Adipocyte (in vitro differentiated cells): ENCODE measurements around the gene PAPOLG.
"Not testable (repeated sequence)": the region's sequence is repeated elsewhere in the genome, so short reads cannot be mapped to it uniquely, and the experiment has no call there.

Experiments used
- DNase-seq: peaks from one replicate; pipeline ENCODE4 v3.0.0-alpha.2; 2015; ENCODE audit warnings: low read depth
- H3K27me3 ChIP-seq: replicated peaks from 2 replicates; pipeline ENCODE4 v1.7.0; 2013; ENCODE audit warnings: mild to moderate bottlenecking, low read length, moderate library complexity; ENCODE audit not compliant: control insufficient read depth, insufficient read depth
- H3K36me3 ChIP-seq: 2 replicates; pipeline ENCODE4 v1.7.0; 2013; ENCODE audit warnings: low read length, mild to moderate bottlenecking, moderate library complexity; ENCODE audit not compliant: control insufficient read depth, insufficient read depth, severe bottlenecking
- H3K4me1 ChIP-seq: 2 replicates; pipeline ENCODE4 v1.7.0; 2013; ENCODE audit warnings: mild to moderate bottlenecking, low read length, moderate library complexity; ENCODE audit not compliant: control insufficient read depth, insufficient read depth
- H3K4me3 ChIP-seq: 2 replicates; pipeline ENCODE4 v1.7.0; 2013; ENCODE audit warnings: mild to moderate bottlenecking, low read length, moderate library complexity
- H3K9ac ChIP-seq: 2 replicates; pipeline ENCODE4 v1.7.0; 2013; ENCODE audit warnings: mild to moderate bottlenecking, low read length, moderate library complexity
- H3K9me3 ChIP-seq: 2 replicates; pipeline ENCODE4 v1.7.0; 2013; ENCODE audit warnings: mild to moderate bottlenecking, low read length, moderate library complexity; ENCODE audit not compliant: control insufficient read depth

The PAPOLG gene

GRCh38 chr2:60811491-60812375, 55.7 kb downstream of the PAPOLG start:
- Histone ChIP-seq H3K9me3 (no peaks in the 10 kb centered on the region), H3K27me3 (peaks cover 10% of the 10 kb centered on the region)
- DNase-seq: no peak

GRCh38 chr2:60817191-60817590, 61.1 kb downstream of the PAPOLG start:
- DNase-seq, H3K36me3 ChIP-seq, H3K9ac ChIP-seq, H3K9me3 ChIP-seq, H3K4me3 ChIP-seq, H3K4me1 ChIP-seq: not testable (repeated sequence)
- H3K27me3 ChIP-seq: peaks cover 30% of the 10 kb centered on the region

More at GRCh38 chr2:60811491-60812375, 55.7 kb downstream of the PAPOLG start:
- peaks cover 3% of the 10 kb centered on the region for H3K4me1 ChIP-seq
- no peaks in the 10 kb centered on the region for H3K36me3 ChIP-seq
- no peak overlapping the region for H3K9ac ChIP-seq
- H3K4me3 ChIP-seq: no peak overlapping the region

- H3K4me1 ChIP-seq: no peaks in the 10 kb centered on the region
- H3K9me3 ChIP-seq: no peaks in the 10 kb centered on the region
- H3K4me3 ChIP-seq: no peak overlapping the region
- DNase-seq: peak; percentile 18
- H3K27me3 ChIP-seq: peaks cover 30% of the 10 kb centered on the region
- no peaks in the 10 kb centered on the region for H3K36me3 ChIP-seq
- H3K9ac ChIP-seq: no peak overlapping the region
These were observed 62.2 kb downstream of the PAPOLG start for GRCh38 chr2:60818272-60818671.

- DNase-seq: no peak
- no peaks in the 10 kb centered on the region for H3K9me3 ChIP-seq
- no peak overlapping the region for H3K4me3 ChIP-seq
- H3K36me3 ChIP-seq: no peaks in the 10 kb centered on the region
- no peak overlapping the region for H3K9ac ChIP-seq
- H3K4me1 ChIP-seq: no peaks in the 10 kb centered on the region
- H3K27me3 ChIP-seq: peaks cover 23% of the 10 kb centered on the region
These were observed 63.2 kb downstream of the PAPOLG start for GRCh38 chr2:60819155-60819862.

- Histone ChIP-seq H3K9me3 (no peaks in the 10 kb centered on the region), H3K36me3 (no peaks in the 10 kb centered on the region), H3K4me3 (no peak overlapping the region), H3K4me1 (no peaks in the 10 kb centered on the region), H3K27me3 (peaks cover 20% of the 10 kb centered on the region), H3K9ac (no peak overlapping the region)
- DNase-seq: no peak
These were observed 63.9 kb downstream of the PAPOLG start for GRCh38 chr2:60819936-60820335.

- Histone ChIP-seq H3K36me3 (no peaks in the 10 kb centered on the region), H3K4me3 (no peak overlapping the region), H3K9ac (no peak overlapping the region), H3K9me3 (no peaks in the 10 kb centered on the region), H3K4me1 (no peaks in the 10 kb centered on the region), H3K27me3 (peaks cover 20% of the 10 kb centered on the region)
- DNase-seq: no peak
These were observed 64.5 kb downstream of the PAPOLG start for GRCh38 chr2:60820416-60821132.

GRCh38 chr2:60821133-60821469, 65.0 kb downstream of the PAPOLG start:
- H3K9me3 ChIP-seq: no peaks in the 10 kb centered on the region
- H3K9ac ChIP-seq: no peak overlapping the region
- H3K36me3 ChIP-seq: no peaks in the 10 kb centered on the region
- no peaks in the 10 kb centered on the region for H3K4me1 ChIP-seq
- H3K4me3 ChIP-seq: no peak overlapping the region
- DNase-seq: no peak
- peaks cover 20% of the 10 kb centered on the region for H3K27me3 ChIP-seq

- Histone ChIP-seq H3K4me3 (no peak overlapping the region), H3K9ac (no peak overlapping the region), H3K4me1 (no peaks in the 10 kb centered on the region), H3K27me3 (peaks cover 20% of the 10 kb centered on the region), H3K36me3 (no peaks in the 10 kb centered on the region), H3K9me3 (no peaks in the 10 kb centered on the region)
- DNase-seq: peak; percentile 25
These were observed 65.7 kb downstream of the PAPOLG start for GRCh38 chr2:60821587-60822302.

GRCh38 chr2:60822987-60823386, 66.9 kb downstream of the PAPOLG start:
- peaks cover 14% of the 10 kb centered on the region for H3K27me3 ChIP-seq
- no peak overlapping the region for H3K9ac ChIP-seq
- H3K4me3 ChIP-seq: no peak overlapping the region
- no peaks in the 10 kb centered on the region for H3K36me3 ChIP-seq
- DNase-seq: peak; percentile 76
- H3K4me1 ChIP-seq: no peaks in the 10 kb centered on the region
- no peaks in the 10 kb centered on the region for H3K9me3 ChIP-seq

GRCh38 chr2:60823694-60824305, 67.7 kb downstream of the PAPOLG start:
- H3K9ac ChIP-seq: no peak overlapping the region
- H3K9me3 ChIP-seq: no peaks in the 10 kb centered on the region
- peaks cover 10% of the 10 kb centered on the region for H3K27me3 ChIP-seq
- H3K4me3 ChIP-seq: no peak overlapping the region
- H3K36me3 ChIP-seq: no peaks in the 10 kb centered on the region
- H3K4me1 ChIP-seq: no peaks in the 10 kb centered on the region
- no peak for DNase-seq
